CD4-positive, alpha-beta T cell treated with Interleukin-12 subunit alpha and Interleukin-12 subunit beta, for 1 hour (primary cell): ENCODE data around the gene DCP2.
A peak's percentile ranks its signal among the peaks of the same experiment; 100 is the strongest.

Source experiments
- DNase-seq: peaks from one replicate; pipeline ENCODE4 v3.0.0-alpha.2; 2020

Gene DCP2

DNA sequence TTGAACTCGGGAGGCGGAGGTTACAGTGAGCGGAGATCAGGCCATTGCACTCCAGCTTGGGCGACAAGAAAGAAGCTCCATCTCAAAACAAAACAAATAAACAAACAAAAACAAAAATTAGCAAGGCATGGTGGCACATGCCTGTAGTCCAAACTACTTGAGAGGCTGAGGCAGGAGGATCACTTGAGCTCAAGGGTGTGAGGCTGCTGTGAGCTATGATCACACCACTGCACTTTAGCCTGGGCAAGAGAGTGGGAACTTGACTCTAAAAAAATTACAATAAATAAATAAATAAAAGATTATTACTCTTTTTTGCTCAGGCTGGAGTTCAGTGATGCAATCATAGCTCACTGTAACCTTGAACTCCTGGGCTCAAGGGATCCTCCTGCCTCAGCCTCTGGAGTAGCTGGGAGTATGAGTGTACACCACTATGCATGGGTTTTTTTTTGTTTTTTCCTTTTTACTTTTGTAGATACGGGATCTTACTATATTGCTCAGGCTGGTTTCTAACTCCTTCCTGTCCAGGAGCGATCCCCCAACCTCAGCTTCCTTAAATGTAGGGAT is 9.0 kb upstream of the DCP2 start:
- no peak for DNase-seq

DNA sequence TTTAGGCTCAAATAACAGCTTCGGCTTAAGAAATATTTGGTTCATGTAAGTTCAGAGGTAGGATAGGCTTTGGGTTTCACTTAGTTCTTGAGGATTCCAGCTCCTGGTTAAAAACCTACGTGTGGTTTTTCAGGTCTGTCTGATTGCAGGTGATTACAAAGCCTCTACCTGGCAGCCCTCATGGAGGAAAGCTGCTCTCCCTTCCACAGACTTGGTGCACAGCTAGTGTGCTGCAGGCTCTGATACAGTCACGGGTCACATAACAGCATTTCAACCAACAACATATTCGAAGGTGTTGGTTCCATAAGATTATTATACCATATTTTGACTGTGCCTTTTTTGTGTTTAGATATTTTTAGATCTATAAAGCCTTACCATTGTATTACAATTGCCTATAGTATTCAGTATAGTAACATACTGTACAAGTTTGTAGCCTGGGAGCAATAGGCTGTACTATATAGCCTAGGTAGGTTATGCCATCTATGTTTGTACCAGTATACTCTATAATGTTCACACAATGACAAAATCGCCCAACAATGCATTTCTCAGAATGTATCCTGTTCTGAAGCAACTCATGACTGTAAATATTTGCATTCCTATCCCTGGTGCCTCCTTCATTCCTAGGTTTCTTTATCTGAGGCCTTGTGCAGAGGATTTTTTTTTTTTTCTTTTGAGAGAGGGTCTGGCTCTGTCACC is 8.0 kb upstream of the DCP2 start:
- DNase-seq = no peak

DNA sequence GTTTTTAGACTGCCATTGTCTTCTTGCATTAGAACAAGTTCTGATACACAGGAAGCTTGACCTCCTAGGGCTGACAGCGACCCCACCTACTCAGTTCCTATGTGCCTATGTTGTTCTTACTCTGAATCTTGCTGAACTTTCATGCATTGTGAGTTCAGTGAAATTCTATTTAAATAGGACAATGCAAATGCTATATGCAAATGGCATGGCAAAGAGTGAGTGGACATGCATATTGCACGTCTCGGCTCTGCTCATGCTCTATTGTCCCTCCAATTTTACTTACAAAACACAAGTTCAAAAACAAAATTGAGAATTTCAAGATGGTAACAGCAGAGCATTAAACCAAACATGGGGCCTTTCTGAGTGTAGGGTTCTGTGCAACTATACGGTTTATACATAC is 5.3 kb upstream of the DCP2 start:
- no peak for DNase-seq

- DNase-seq = no peak
Observed at GRCh38 chr5:112973036-112973435, 3.6 kb upstream of the DCP2 start.

DNA sequence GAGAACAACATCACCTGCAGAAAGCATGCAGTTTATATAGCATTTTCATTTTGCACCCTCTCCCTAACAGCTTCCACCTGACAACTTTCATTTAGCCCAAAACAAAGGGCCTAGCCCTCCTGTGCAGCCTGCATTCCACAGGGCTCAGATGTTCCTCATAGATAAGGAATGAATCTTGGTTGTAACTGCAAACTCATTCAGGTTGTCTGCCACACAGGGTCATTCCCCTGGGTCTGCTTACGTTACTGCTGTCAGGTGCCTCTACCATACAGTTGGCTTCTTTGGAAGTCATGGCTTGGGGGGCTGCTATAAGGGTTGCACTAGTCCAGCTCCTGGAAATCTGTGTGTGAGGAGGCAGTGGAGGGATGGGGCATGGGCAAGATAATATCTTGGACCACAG is 2.7 kb upstream of the DCP2 start:
- no peak for DNase-seq

DNA sequence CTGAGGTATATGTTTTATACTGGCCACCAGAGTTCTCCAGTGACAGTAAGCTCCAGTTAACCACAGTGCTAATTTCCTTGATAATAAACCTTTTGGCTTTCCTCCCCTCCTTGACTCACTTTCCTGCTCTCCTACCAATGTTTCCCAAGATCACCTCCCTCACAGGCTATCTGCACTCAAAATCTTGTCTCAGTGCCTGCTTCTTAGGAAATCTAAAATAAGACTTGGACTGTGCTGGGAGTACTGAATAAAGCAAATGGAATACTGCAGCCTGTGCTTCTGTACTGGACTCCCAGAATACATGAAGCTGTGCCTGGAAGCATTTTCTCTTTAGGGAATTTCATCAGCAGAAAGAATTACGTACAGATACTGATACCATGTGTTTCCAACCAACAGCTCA is 1.7 kb upstream of the DCP2 start:
- DNase-seq = no peak

GRCh38 chr5:112975721-112976431 is 722 bp upstream of the DCP2 start:
- DNase-seq = no peak

GRCh38 chr5:112977440-112977861 is 853 bp downstream of the DCP2 start:
- no peak for DNase-seq

GRCh38 chr5:112978836-112979235 is 2.2 kb downstream of the DCP2 start:
- DNase-seq = no peak

DNA sequence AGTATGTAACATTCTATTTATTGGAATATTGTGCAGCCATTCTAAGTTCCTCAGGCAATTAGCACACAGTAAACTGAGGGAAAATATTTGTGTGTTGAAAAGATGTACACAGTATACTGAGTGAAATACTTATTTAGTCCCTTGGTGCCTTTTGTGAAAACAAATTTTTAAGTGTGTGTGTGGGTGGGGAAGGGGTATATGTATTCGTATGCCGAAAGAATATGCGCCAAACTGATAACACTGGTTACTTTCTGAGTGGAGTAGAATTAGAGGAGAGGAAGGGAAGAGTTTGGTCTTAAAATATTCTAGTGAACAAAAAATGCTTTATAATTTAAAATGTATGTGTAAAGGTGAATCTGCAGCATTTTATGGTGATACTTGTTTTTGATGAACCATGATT is 3.1 kb downstream of the DCP2 start:
- DNase-seq = no peak

- no peak for DNase-seq
Observed at GRCh38 chr5:112983363-112983762, 6.8 kb downstream of the DCP2 start.

- no peak for DNase-seq
Observed at GRCh38 chr5:112986224-112986623, 9.6 kb downstream of the DCP2 start.

DNA sequence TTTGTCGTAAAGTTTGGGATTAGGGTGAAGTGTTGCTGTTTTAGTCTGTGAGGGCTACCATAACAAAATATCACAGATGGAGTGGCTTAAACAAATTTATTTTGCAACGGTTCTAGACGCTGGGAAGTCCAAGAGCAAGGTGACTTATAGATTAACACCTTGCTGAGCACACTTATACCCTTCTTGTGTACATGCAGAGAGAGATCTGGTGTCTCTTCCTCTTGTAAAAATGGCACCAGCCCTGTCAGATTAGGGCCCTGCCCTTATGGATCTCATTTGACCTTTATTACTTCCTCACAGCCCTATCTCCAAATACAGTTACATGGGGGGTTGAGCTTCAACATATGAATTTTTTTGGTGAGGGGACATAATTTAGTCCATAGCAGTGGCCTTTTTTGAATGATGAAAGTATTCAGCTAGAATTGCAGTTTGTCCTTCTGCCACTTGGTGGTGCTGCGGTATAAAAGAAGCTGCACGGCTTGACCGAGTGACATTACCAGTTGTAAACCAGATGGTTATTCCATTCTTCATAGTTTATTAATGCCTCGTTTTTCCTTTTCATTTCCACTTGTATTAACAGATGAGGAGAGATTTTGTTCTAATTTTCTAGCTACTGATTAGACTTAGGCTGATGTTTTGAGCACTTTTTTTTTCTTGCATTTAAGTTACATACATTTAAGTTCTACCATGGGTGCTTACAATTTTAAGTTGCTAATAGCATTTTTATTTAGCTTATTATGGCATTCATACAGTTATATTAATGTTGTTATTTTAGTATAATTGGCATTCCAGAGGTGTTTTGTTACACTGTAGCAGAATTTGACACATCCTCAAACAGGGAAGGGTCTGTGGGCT is 19.4 kb downstream of the DCP2 start:
- DNase-seq = peak; percentile 80

- DNase-seq = no peak
Observed at GRCh38 chr5:112996830-112997374, 20.3 kb downstream of the DCP2 start.

DNA sequence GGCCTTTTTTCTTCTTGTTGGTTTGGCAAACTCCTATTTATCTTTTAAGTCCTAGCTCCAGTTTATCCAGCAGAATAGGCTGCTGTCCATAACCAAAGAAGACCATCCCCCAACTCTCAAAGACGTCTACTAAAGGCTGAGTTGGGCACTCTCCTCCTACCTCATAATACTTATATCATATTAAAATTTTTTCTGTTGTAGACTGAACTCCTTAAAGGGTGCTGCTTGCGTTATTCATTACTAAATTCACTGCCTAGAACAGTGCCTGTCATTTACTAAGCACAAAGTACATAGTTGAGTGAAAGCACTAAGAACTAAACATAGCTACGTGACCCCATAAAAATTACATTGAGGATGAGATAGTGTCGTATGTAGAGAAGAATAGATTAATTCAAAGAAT is 21.7 kb downstream of the DCP2 start:
- no peak for DNase-seq

GRCh38 chr5:113000466-113000865 is 23.9 kb downstream of the DCP2 start:
- no peak for DNase-seq

DNA sequence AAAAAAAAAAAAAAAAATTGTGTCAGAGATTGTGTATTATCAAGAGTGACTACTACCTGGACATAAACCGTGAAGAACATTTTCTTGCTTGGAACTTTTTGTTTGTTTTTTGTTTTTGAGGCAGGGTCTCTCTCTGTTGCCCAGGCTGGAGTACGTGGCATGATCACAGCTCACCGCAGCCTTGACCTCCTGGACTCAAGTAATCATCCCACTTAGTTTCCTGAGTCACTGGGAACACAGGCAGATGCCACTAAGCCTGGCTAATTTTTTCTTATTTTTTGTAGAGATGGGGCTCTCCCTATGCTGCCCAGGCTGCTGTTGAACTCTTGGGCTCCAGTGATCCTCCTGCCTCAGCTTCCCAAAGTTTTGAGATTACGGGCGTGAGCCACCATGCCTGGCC is 25.8 kb downstream of the DCP2 start:
- no peak for DNase-seq

GRCh38 chr5:113003763-113004162 is 27.2 kb downstream of the DCP2 start:
- no peak for DNase-seq

GRCh38 chr5:113005454-113005853 is 28.9 kb downstream of the DCP2 start:
- no peak for DNase-seq

- DNase-seq = no peak
Observed at GRCh38 chr5:113017881-113018635, 41.5 kb downstream of the DCP2 start.

DNA sequence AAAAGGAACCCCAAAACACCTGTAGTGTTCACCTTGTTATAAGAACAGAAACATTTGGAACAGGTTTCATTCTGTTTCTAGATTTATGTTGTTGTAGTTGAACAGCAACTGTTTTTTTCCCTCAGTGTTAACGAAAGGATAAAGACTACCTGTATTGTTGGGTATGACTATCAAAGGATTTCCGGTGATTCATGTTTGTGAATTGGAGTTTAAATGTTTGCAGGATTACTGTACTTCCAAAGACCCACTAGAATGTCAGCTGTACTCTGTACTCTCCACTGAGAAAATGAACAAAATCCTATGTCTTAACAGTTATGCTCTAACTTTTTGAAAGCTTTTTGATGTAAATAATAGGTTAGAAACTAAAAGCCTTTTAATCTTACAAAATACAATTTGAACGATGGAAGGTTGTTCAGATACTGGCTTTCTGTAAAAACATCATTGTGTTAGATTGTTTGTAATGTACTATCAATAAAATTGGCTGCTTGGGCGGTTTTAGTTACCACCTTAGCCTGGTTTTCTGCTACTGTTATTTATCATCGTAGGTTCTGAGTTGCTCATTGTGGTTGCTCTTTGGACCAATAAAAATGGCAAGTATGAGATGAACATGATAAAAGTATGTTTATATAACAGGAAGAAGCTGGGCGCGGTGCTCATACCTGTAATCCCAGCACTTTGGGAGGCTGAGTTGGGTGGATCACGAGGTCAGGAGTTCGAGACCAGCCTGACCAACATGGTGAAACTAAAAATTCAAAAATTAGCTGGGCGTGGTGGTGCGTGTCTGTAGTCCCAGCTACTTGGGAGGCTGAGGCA is 44.1 kb downstream of the DCP2 start:
- DNase-seq = peak; percentile 27
